Fibroblast of skin of scalp (primary cell): Measurements from ENCODE around the gene SERPINA4.
A peak's percentile ranks its signal among the peaks of the same experiment; 100 is the strongest.
"Not testable (repeated sequence)": the region's sequence is repeated elsewhere in the genome, so short reads cannot be mapped to it uniquely, and the experiment has no call there.

Experiments used
- DNase-seq: peaks from one replicate; pipeline ENCODE4 v3.0.0-alpha.2; 2013

Gene SERPINA4

DNA sequence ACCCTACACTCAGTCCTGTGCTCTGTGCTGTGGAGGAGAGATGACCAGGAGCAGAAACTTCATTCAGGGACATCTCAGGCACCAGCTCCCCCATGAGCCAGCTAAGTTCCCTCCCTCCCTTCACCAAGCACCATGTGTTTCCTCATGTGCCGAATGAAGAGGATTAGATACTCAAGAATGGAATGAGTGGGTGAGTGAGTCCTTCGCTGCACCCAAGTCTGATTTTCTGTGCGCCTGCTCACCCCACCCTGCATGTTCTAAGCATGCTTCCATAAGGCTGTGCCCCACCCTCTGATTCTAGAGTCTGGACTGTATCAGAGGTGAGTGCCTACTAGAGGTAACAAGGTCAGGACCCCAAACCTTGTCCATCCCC lies 32.1 kb downstream of the SERPINA4 start:
- no peak for DNase-seq

DNA sequence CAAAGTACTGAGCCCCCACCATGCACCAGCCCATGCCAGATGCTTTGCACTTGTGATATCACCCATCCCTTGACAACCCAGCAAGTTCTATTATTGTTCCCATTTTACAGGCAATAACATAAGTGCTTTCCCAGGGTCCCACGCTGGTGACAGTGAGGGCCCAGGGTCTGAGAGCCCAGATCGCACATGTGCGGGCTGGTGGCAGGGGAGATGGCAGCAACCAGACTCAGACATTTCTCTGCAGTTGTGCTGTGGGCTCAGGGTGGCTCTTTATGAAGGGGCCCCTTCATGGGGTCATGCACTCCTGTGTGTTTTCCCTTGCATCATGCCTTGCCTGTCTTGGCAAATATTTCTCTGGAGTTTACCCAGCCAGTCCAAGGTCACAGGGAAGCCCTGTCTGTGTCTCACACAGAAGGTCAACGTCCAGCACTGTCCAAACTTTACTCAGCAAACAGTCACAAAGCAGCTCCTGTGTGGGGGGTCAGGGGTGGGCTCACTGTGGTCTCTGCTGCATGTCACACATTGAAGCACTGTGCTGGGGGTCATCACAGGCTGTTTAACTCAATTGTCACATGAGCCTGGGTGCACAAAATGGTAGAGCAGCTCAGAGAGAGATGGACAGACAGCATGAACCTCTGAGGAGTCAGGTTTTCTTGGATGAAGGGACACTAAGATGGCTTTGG lies 32.6 kb downstream of the SERPINA4 start:
- DNase-seq: no peak

DNA sequence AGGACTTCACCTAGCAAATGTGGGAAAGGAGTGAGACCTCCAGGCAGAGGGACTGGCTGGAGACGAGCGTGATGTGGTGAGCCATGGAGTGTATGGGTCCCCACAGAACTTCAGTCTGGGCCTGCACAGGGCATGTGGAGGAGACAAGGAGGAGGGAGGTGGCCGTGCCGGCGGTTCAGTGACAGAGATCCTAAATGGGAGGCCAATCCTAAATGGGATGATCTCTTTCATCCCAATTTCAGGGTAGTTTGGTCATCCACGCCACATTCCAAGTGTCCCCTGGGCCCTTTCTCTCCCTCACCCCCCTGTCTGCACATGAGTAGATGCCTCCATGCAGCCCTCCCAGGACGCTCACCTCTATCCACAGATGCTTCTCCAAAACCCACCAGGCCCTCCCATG lies 33.2 kb downstream of the SERPINA4 start:
- DNase-seq: no peak

DNA sequence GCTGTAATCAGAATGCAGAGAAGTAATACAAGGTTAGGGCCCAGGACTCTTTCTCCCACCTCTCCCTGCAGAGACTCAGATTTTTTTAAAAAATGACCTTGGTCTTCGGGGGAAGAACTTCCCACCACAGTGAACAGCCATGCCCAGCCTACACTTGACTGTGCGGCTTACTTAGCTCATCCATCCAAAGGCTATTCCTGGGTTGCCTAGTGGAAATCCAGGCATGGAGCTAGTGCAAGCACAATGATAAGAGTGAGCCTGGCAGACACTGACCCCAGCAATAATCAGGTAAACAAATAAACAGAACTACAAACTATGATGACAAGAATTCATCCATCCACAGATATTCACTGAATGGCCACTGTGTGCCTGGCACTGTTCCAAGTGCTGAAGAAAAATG lies 34.7 kb downstream of the SERPINA4 start:
- DNase-seq: no peak

DNA sequence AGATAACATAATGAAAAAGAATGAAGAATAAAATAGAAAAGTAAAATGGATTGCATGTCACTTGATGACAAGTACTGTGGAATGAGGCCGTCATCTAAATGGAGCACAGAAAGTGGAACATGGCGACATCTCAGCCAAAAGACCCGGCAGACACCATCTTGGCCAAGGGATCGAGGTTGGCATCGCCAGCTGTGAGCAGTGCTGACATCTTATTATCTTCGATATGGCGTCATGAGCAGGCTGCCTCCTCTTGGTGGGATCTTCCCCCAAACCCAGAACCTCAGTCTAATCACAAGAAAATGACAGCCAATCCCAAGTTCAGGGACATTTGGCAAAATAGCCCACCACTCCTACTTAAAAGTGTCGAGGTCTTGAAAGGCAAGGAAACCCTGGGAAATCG lies 35.1 kb downstream of the SERPINA4 start:
- no peak for DNase-seq

DNA sequence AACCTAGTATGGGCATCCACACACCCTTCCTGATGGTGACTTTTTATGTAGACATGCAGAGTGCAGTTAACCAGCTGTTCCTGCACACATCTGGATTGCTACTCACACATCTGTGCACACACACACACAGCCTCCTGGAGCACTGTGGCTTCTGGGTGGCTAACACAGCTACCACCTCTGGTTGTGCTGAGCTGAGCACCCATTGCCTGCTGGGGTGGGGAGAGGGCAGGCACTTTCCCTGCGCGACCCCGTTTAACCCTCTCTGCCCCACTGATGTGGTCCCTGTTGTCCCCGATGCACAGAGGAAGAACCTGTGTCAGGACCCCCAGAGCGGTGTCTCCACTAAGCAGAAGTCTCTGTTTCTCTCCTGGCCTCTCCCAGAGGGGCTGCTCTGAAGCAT lies 36.5 kb downstream of the SERPINA4 start:
- DNase-seq: no peak

DNA sequence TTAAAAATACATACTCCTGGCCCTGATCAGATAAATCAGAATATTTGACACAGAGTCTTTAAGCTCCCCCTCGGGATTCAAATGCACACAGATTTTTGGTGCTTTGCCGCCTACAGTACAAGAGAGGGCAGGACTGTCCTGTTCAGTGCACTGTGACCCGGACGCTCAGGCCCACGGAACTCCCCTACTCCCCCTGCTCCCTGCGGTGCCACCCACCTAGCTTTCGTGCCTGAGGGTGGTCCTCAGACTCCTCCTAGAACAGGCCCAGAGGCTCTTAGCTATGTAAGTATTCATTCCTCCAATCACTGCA lies 37.2 kb downstream of the SERPINA4 start:
- no peak for DNase-seq

DNA sequence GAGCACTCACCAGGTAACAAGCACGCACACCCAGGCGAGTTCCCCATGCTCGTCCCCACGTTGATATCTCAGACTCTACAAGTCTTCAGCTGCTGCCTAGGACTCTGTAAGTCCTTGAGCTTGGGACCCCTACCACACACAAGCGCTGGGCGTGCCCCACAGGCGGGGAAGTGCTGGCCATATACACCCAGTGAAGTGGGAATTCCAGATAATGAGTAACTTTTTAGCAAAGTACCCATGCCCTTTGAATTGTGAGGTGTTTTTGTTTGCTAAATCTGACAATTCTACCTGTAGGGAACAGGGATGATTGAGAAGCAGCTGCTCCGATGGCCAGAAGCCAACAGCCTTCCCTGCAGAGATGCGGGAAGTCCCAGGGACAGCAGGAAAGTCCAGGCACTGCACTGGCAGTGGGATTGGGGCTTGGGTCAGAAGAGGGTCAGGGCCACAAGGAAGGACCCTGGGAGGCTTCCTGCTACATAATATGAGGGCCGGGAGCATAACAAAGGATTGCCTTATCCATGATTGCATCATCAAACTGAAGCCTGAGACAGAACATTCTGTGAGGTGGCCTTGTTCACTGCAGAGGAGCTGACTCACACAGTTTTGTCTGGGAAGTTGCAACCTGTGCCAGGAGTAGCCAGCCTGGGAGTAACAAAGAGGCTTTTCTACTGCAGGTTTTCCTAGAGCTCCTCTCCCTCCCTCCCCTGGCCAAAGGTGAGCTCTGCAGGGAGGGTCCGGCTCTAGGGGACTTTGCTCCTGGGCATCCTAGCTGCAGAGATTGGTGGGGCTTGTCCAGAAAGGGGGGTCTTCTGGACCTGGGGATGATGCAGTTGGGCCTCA lies 37.8 kb downstream of the SERPINA4 start:
- peak; percentile 93 for DNase-seq

DNA sequence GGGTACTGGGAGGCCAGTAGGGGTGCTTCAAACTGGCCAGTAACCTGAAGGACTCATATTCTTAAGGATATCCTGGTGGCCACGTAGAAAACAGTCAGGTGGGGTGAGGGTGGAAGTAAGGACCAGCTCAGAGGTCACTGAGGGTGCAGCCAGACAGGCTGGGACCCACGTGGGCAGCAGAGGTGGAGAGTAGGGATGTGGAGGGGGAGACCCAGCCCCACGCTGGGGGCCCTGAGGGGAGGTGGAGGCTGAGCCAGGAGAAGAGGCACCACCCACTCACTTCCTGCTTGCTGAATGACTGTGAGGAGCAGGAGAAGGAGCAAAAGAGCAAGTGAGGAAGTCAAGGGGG lies 38.4 kb downstream of the SERPINA4 start:
- no peak for DNase-seq

DNA sequence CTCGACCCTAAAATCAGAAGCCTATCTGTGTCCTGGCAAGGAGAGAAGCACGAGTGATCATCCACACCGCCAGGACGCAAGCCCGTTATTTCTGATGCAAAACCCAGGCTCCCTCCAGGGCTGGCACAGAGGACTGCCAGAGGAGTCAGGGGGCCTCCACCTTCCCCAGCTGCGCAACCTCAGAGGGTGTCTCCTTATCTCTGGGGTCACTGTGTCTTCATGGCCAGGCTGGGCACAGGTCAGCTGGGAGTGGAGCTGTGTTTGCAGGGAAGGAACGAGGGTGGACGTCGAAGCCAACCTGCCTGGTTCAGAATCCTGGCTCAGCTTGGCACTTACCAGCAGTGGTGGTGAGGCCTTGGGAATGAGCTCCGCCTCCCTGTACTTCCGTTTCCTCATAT lies 38.9 kb downstream of the SERPINA4 start:
- DNase-seq: no peak

DNA sequence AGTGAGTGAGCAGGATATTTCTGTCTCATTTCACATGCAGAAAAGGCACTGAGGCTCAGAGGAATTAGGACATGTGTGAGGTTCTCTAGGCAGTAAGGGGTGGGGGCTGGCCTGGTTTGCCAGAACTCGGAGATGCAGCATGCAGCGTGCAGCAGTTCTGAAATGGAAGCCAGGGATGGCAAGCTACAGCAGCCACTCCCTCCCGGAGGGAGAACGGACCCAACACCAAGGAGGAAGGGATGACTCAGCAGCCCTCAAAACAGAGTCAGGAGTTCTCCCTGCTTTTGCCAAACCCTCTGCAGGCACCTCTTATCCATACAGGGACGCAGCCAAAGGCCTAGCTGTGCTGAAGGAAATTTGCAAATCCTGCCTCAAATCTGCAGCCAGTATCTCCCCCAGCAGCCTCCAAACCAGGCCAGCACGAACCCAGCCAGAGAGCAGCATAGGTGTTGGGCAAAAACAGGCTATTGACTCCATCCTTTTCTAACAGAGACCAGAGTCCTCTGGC lies 40.7 kb downstream of the SERPINA4 start:
- DNase-seq: peak; percentile 89

DNA sequence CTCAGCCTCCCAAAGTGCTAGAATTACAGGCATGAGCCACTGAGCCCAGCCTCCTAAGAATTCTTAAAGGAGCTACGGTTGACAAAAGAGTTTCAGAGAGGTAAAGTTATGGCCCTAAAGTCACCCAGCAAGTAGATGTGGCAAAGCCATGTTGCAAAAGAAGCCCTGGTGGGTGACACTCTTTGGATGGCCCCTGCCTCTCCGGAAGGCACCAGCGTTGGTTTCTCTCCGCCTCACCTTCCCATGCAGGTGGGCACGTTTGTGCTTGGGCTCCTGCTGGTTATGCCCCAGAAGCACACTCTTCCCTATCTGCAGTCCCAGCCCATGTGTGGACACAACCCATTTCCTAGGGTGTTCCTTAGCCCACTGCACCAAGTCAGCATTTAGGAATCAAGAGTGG lies 41.5 kb downstream of the SERPINA4 start:
- DNase-seq: no peak

DNA sequence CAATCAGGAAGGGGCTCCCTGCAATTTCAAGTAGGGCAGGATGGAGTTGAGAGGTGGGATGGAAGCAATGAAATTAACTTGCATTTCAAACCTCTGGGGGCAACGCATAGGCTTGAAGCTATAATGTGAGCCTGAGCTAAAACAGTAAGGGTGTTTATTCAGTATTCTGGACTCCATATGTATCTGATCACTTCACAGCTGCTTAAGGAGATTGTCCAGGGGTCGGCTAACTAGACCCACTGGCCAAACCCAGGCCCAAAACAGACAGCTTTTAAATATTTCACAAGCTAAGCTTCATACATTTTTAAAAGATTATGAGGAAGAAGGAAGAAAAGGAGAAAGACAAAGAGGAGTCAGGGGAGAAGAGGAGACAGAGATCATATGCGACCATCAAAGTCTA lies 44.1 kb downstream of the SERPINA4 start:
- DNase-seq: no peak

DNA sequence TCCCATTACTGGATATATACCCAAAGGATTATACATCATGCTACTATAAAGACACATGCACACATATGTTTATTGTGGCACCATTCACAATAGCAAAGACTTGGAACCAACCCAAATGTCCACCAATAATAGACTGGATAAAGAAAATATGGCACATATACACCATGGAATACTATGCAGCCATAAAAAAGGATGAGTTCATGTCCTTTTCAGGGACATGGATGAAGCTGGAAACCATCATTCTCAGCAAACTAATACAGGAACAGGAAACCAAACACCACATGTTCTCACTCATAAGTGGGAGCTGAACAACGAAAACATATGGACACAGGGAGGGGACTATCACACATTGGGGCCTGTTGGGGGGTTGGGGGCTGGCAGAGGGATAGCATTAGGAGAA lies 47.7 kb downstream of the SERPINA4 start:
- not testable (repeated sequence) for DNase-seq

DNA sequence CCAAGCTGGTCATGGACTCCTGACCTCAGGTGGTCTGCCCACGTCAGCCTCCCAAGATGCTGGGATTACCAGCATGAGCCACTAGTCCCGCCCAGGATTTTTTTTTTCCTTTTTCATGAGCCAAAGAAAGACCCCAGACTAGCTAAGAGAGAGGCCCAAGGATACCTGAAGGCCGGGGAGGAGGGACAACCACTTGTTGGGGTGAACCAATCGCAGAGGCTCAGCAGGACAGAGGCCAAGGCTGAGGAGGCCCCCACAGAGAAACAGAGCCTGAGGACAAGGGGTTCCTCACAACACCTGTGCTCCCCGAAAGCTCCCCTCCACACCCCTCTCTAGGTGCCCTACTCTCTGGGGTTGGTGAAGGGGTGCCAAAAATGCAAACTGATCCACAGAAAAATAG lies 49.9 kb downstream of the SERPINA4 start:
- no peak for DNase-seq

DNA sequence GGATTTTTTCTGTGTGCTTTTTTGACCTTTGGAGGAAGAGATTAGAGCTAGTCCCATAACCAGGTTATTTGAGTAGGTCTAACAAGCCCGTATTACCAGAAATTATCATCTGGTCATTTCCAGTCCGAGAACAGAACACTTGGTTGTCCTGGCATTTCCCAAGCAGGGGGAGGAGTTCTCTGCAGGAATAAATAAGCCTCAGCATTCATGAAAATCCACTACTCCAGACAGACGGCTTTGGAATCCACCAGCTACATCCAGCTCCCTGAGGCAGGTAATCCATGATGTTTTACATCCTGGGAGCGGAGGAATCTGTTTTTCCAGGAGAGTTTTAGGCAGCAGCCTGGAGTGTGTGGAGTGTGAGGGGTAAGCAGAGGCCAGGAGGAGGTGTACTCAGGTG lies 50.9 kb downstream of the SERPINA4 start, which contains the start of gene SERPINA3:
TSS of gene SERPINA3 (plus strand) at position 218 of the 400 bp plus-strand sequence. CDS start 2,051 bp downstream, outside the sequence.
- DNase-seq: no peak

DNA sequence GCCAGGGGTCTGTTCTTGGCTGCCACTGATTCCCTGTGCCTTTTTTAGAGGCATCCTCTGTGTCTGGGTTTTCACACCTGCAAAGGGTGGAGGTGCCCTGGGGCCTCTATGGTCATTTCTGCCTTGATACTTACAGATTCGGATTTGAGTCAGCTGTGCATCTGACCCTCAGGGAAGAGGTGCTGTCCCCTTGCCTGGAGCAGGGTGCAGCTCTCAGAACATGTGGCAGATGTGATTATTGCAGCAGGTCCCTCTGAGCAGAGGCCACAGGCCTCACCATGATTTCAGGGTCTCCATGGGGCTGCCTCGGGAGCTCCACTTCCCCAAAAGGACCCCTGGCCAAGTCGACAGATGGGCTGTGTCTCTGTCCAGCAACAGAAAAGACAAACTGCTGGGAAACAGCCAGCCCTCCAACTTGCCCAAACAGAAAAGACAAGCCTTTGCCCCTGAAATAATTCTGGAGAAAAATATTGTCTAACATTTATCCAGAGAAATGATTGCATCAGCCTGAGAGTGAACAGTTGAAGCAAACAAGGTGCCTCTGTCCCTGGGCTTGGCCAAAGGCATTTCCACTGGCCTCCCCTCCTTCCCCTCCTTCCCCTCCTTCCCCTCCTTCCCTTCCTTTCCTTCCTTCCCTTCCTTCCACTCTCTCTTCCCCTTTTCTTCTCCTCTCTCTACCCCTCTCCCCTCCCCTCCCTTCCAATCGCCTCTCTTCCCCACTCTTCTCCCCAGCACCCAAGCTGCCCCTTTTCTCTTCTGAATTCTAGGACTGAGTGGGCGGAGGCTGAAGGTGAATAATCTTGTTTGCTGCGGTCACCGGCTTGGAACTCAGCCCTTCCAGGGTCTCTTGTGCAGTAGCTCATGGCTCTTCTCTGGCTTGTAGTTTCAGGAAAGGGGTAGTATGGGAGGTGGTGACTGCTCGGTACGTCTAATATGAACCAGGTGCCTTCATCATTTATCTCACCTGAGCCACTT lies 51.6 kb downstream of the SERPINA4 start:
- no peak for DNase-seq

DNA sequence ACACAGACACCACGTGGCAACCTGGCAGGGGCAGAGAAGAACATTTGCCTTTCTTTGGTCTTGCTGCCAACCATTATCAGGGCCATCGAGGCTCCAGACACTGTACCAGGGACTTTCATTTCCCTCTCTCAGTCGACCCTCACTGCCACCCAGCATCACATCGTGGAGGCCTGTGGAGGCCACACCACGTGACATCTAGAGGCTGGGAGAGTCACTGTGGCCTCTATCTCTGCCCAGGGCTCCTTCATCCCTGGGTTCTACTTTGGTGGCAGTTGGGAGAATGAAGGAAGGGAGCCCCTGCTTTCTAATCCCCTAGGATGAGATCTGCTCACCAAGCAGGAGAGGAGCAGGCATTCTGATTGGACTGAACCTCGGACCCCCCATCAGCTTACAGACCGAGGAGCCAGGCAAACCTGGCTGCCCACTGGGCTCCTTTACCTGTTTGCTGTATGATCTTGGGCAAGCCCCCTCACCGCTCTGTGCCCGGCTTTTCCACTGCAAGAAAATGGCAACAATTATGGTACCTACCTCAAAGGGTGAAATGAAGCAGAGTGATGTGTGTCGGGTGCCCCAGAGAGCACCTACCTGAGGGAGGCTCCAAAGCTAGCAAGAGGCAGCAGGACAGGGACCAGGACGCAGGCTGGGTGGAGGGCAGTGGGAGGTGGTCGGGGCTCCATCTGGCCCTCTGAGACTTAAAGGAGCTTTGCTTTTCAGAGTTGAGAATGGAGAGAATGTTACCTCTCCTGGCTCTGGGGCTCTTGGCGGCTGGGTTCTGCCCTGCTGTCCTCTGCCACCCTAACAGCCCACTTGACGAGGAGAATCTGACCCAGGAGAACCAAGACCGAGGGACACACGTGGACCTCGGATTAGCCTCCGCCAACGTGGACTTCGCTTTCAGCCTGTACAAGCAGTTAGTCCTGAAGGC lies 52.7 kb downstream of the SERPINA4 start:
- no peak for DNase-seq

DNA sequence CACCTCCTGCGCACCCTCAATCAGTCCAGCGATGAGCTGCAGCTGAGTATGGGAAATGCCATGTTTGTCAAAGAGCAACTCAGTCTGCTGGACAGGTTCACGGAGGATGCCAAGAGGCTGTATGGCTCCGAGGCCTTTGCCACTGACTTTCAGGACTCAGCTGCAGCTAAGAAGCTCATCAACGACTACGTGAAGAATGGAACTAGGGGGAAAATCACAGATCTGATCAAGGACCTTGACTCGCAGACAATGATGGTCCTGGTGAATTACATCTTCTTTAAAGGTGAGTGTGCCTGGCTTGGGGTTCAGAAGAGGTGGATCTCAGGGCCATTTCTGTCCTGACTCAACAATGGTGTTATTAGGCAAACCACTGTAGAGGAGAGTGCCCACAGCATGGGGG lies 53.6 kb downstream of the SERPINA4 start:
- DNase-seq: no peak

DNA sequence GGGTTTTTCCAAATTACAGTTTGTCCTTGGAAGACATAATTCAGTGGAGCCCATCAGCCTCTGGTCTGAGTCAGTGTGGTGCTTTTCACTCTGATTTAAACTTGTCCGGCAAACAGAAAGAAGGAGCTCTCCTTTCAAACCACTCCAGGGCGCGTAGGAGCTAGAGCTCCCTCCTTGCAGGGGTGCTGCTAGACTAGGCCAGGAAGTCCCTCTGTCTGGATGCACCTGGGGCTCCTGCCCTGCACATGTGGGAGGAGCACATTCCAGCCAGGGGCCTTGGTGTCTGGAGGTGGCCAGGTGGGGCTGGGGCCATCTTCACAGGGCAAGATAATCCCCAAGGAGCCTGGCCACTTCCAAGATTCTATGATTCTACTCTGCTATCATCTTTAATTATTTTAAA lies 54.0 kb downstream of the SERPINA4 start:
- DNase-seq: no peak

DNA sequence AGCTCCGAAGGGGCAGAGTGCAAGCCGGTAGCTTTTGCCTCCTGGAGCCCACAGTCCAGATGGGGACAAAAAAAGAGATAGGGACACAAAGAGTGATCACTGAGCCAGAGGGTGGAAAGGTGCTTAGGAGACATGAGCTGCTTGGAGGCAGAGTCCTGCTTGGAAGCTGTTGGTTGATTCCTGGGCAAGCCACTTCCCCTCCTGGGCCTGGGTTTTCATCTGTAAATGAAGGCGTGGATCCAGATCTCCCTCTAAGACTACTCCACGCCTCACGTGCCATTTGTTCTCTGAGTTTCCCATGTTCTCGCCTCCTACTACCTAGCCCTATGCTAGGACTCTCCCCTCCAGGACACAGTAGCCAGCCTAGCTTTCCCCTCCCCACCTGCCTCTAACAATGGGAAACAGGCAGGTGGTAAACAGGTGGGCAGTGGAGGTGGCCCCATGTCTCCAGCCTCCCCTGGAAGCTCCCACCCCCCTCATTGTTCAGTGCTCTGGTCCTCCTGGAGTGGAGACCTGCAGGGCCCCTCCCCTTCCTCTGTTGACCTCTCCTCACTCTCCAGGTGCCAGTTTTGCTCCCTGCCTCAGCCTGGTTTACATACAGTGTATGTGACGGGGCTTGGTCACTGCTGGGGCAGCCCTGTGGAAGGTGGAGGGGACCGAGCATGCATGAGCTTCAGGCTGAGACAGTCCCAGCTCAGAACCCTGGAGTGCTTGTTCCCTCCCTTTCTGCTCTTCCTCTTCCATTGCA lies 54.8 kb downstream of the SERPINA4 start:
- DNase-seq: no peak
